Esophagus squamous epithelium (tissue), 4 donors: ENCODE data around the gene QPRT.

Source experiments
- POLR2A ChIP-seq, 4 donors: fragments of 450-650 bp; IDR thresholded peaks; one replicate each; pipeline ENCODE4 v1.6.1; 2017; ENCODE audit warnings: antibody characterized with exemption in 4 of 4, mild to moderate bottlenecking in 4 of 4, moderate library complexity in 3 of 4
- TF ChIP-seq, protein P1 (sequence below), 6 experiments: fragments of 450-650 bp in 4 of 6; fragments of 200-600 bp in 2 of 6; sonication (generic) in 2 of 6; IDR thresholded peaks; one replicate each; pipeline ENCODE4 v1.5.1; 2016 to 2019; ENCODE audit warnings: antibody characterized with exemption in 6 of 6, mild to moderate bottlenecking in 4 of 6, moderate library complexity in 4 of 6

- TF ChIP-seq, protein P1, sequence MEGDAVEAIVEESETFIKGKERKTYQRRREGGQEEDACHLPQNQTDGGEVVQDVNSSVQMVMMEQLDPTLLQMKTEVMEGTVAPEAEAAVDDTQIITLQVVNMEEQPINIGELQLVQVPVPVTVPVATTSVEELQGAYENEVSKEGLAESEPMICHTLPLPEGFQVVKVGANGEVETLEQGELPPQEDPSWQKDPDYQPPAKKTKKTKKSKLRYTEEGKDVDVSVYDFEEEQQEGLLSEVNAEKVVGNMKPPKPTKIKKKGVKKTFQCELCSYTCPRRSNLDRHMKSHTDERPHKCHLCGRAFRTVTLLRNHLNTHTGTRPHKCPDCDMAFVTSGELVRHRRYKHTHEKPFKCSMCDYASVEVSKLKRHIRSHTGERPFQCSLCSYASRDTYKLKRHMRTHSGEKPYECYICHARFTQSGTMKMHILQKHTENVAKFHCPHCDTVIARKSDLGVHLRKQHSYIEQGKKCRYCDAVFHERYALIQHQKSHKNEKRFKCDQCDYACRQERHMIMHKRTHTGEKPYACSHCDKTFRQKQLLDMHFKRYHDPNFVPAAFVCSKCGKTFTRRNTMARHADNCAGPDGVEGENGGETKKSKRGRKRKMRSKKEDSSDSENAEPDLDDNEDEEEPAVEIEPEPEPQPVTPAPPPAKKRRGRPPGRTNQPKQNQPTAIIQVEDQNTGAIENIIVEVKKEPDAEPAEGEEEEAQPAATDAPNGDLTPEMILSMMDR (IDR thresholded peaks at IDR 0.05) = no peak
- no peak for TF ChIP-seq POLR2A (IDR thresholded peaks at IDR 0.05)
Observed at GRCh38 chr16:29702269-29702668, 23.3 kb downstream of the QPRT start.
